GM12875 (cell line): Measurements from ENCODE around the gene TMEM242.

Source experiments
- H3K4me3 ChIP-seq: one replicate; pipeline ENCODE4 v1.5.1; 2011; ENCODE audit warnings: low read depth, low read length, control low read depth
- CTCF ChIP-seq: IDR thresholded peaks from 2 replicates; pipeline ENCODE4 v1.5.1; 2011; ENCODE audit warnings: low read depth, mild to moderate bottlenecking, control low read depth, inconsistent platforms, low read length, moderate library complexity, borderline replicate concordance; ENCODE audit not compliant: insufficient read depth

Gene TMEM242

GRCh38 chr6:157283900-157284737 is 39.2 kb downstream of the TMEM242 start:
- H3K4me3 ChIP-seq = no peak overlapping the region
- TF ChIP-seq CTCF = no peak

GRCh38 chr6:157283330-157283898 is 39.9 kb downstream of the TMEM242 start:
- TF ChIP-seq CTCF = no peak
- H3K4me3 ChIP-seq = no peak overlapping the region

- no peak overlapping the region for H3K4me3 ChIP-seq
- no peak for TF ChIP-seq CTCF
Observed at GRCh38 chr6:157282284-157282683, 41.0 kb downstream of the TMEM242 start.

GRCh38 chr6:157281570-157281969 is 41.7 kb downstream of the TMEM242 start:
- no peak overlapping the region for H3K4me3 ChIP-seq
- no peak for TF ChIP-seq CTCF

DNA sequence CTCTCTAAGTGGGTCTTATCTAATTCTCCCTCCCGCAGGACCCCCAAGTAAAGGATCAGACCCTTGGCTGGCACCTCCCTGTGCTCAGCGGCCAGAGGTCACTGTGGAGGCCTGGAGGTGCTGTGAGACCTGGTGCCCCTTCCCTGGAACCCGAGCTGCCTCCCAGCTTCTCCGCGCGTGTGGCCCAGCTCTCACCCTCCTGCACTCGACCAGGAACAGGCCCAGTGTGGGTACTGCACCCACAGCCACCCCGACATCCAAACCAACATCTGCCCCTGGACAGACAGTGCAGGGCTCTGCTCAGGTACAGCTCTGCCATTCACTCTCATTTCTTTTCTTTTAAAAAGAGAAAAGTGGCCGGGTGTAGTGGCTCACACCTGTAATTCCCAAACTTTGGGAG is 42.4 kb downstream of the TMEM242 start:
- no peak for TF ChIP-seq CTCF
- no peak overlapping the region for H3K4me3 ChIP-seq

- TF ChIP-seq CTCF = no peak
- H3K4me3 ChIP-seq = no peak overlapping the region
Observed at GRCh38 chr6:157280157-157280556, 43.2 kb downstream of the TMEM242 start.

DNA sequence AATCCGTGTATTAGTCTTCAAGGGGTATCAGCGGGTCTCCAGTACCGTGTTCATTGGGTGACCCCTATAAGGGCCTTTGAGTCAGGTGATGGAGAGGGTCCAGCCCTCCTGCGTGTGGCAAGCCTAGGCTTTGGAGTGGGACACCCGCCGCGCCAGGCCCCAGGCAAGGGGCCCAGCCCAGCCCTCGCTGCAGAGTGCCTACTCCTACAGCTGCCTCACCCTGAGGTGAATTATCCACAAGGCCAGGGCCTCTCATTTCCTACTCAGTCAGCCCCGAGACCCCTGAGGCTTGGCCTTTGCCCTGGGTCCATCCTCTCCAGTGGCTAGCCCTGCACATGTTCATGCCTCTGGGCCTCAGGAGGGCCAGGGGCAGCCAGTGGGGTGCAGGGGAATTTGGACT is 45.1 kb downstream of the TMEM242 start:
- no peak for TF ChIP-seq CTCF
- H3K4me3 ChIP-seq = no peak overlapping the region
